ENCODE results near the gene KLRB1.

- TF ChIP-seq CTCF (IDR thresholded peaks at IDR 0.05) = no peak
- no peak for TF ChIP-seq POLR2AphosphoS5 (IDR thresholded peaks at IDR 0.05; ENCODE audit: low read depth, low read length)
- no peak for TF ChIP-seq REST (IDR thresholded peaks at IDR 0.05; ENCODE audit: insufficient read depth in 1 of 2, low read depth in 2 of 2, low read length in 1 of 2)
Measured at GRCh38 chr12:9626291-9626690, 18.6 kb upstream of the KLRB1 start.

All from Panc1 (cell line).